ENCODE measurements around the gene CYP26B1. TPM values are rescaled to one million over a fixed set of nuclear protein-coding genes. Genes with fewer than 3 reads are reported as not detected.

Gene CYP26B1
- total and polyA plus RNA-seq, 2 donors from 2014 or later, result 2.5 to 3.1 TPM

GRCh38 chr2:72149556-72150156 is 2.0 kb upstream of the CYP26B1 start:
- H3K4me1 ChIP-seq (ENCODE audit: control insufficient read depth in 2 of 3, insufficient read depth in 2 of 3, low read depth in 1 of 3, low read length in 3 of 3), result peaks cover 0 to 20% (median 3%) of the 10 kb centered on the region in 3 donors
- FAIRE-seq, result no peak
- H3K27me3 ChIP-seq (ENCODE audit: control insufficient read depth, insufficient read depth, low read length), result peaks cover 34% of the 10 kb centered on the region

GRCh38 chr2:72148837-72149555 is 1.3 kb upstream of the CYP26B1 start:
- peaks cover 34% of the 10 kb centered on the region for H3K27me3 ChIP-seq (ENCODE audit: control insufficient read depth, insufficient read depth, low read length)
- peak overlapping the region; percentile 56 to 63 (median 62) for H3K4me3 ChIP-seq (ENCODE audit: low read length in 3 of 3)
- FAIRE-seq (no peak), DNase-seq (peak in 4 of 5 donors; percentile 42 to 75 (median 60))
- no peaks in the 10 kb centered on the region for H3K9me3 ChIP-seq (ENCODE audit: control insufficient read depth in 2 of 3, insufficient read depth in 1 of 3, low read length in 3 of 3)
- H3K4me1 ChIP-seq (ENCODE audit: control insufficient read depth in 2 of 3, insufficient read depth in 2 of 3, low read depth in 1 of 3, low read length in 3 of 3), result peaks cover 0 to 20% (median 3%) of the 10 kb centered on the region in 3 donors
- H3K9ac ChIP-seq (ENCODE audit: low read length in 3 of 3), result peak overlapping the region in 1 of 3 donors; percentile 26
- no peaks in the 10 kb centered on the region for H3K36me3 ChIP-seq (ENCODE audit: control insufficient read depth in 2 of 3, insufficient read depth in 3 of 3, low read length in 3 of 3)
- intact Hi-C loops (cut with DNase I), result loop anchor here (10.0 kb wide), 1 partner anchor 214 kb away; no protein-coding TSS in a partner anchor
- TF ChIP-seq, protein P1, sequence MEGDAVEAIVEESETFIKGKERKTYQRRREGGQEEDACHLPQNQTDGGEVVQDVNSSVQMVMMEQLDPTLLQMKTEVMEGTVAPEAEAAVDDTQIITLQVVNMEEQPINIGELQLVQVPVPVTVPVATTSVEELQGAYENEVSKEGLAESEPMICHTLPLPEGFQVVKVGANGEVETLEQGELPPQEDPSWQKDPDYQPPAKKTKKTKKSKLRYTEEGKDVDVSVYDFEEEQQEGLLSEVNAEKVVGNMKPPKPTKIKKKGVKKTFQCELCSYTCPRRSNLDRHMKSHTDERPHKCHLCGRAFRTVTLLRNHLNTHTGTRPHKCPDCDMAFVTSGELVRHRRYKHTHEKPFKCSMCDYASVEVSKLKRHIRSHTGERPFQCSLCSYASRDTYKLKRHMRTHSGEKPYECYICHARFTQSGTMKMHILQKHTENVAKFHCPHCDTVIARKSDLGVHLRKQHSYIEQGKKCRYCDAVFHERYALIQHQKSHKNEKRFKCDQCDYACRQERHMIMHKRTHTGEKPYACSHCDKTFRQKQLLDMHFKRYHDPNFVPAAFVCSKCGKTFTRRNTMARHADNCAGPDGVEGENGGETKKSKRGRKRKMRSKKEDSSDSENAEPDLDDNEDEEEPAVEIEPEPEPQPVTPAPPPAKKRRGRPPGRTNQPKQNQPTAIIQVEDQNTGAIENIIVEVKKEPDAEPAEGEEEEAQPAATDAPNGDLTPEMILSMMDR (IDR thresholded peaks at IDR 0.05; ENCODE audit: borderline replicate concordance, extremely low read depth, insufficient read depth), result no peak
- H3K27ac ChIP-seq (ENCODE audit: low read depth in 2 of 2, low read length in 2 of 2), result no peak overlapping the region

More at GRCh38 chr2:72149556-72150156, 2.0 kb upstream of the CYP26B1 start:
- TF ChIP-seq, protein P1 (IDR thresholded peaks at IDR 0.05; ENCODE audit: borderline replicate concordance, extremely low read depth, insufficient read depth), result no peak
- no peaks in the 10 kb centered on the region for H3K9me3 ChIP-seq (ENCODE audit: control insufficient read depth in 2 of 3, insufficient read depth in 1 of 3, low read length in 3 of 3)
- H3K27ac ChIP-seq (ENCODE audit: low read depth in 2 of 2, low read length in 2 of 2), result no peak overlapping the region
- peak overlapping the region; percentile 35 to 56 (median 49) for H3K4me3 ChIP-seq (ENCODE audit: low read length in 3 of 3)
- peak in 3 of 5 donors; percentile 20 to 66 (median 31) for DNase-seq
- peak overlapping the region in 2 of 3 donors; percentile 38 to 43 for H3K9ac ChIP-seq (ENCODE audit: low read length in 3 of 3)
- H3K36me3 ChIP-seq (ENCODE audit: control insufficient read depth in 2 of 3, insufficient read depth in 3 of 3, low read length in 3 of 3), result no peaks in the 10 kb centered on the region
- intact Hi-C loops (cut with DNase I), result loop anchor here (5.0 to 10.0 kb wide), 2 partner anchors 215 to 602 kb away; no protein-coding TSS in a partner anchor

GRCh38 chr2:72148003-72148836 is 558 bp upstream of the CYP26B1 start:
- TF ChIP-seq, protein P1 (IDR thresholded peaks at IDR 0.05; ENCODE audit: borderline replicate concordance, extremely low read depth, insufficient read depth), result no peak
- Histone ChIP-seq H3K4me1 (ENCODE audit: control insufficient read depth in 2 of 3, insufficient read depth in 2 of 3, low read depth in 1 of 3, low read length in 3 of 3) (peaks cover 0 to 20% (median 3%) of the 10 kb centered on the region in 3 donors), H3K36me3 (ENCODE audit: control insufficient read depth in 2 of 3, insufficient read depth in 3 of 3, low read length in 3 of 3) (no peaks in the 10 kb centered on the region), H3K9ac (ENCODE audit: low read length in 3 of 3) (peak overlapping the region in 1 of 3 donors; percentile 26), H3K27ac (ENCODE audit: low read depth in 2 of 2, low read length in 2 of 2) (no peak overlapping the region), H3K4me3 (ENCODE audit: low read length in 3 of 3) (peak overlapping the region; percentile 49 to 63 (median 58)), H3K27me3 (ENCODE audit: control insufficient read depth, insufficient read depth, low read length) (peaks cover 37% of the 10 kb centered on the region), H3K9me3 (ENCODE audit: control insufficient read depth in 2 of 3, insufficient read depth in 1 of 3, low read length in 3 of 3) (no peaks in the 10 kb centered on the region)
- FAIRE-seq (no peak), DNase-seq (peak in 2 of 5 donors; percentile 30 to 42)
- intact Hi-C loops (cut with DNase I), result loop anchor here (10.0 kb wide), 1 partner anchor 213 kb away; no protein-coding TSS in a partner anchor

All from kidney (tissue), 14 donors.